GM10847 (cell line): Measurements from ENCODE around the gene TFPI2.

Experiments
- POLR2A ChIP-seq: IDR thresholded peaks from 2 replicates; pipeline ENCODE4 v1.6.1; 2011; ENCODE audit not compliant: insufficient read length; ENCODE audit errors: extremely low read depth

TFPI2 gene

DNA sequence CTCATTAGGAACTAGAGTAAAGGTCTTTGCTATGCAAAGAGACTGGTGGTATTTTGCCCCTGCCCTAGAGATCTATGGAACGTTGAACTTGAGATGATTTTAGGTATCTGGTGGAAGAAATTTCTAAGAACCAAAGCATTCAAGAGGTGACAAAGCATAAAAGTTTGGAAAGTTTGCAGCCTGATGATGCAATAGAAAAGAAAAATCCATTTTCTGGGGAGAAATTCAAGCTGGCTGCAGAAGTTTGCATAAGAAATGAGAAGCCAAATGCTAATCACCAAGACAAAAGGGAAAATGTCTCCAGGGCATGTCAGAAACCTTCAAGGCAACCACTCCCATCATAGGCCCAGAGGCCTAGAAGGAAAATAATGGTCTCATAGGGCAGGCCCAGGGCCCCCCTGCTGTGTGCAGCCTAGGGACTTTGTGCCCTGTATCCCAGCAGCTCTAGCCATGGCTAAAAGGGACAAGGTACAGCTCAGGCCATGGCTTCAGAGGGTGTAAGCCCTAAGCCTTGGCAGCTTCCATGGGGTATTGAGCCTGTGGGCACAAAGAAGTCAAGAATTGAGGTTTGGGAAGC, 16.5 kb downstream of the TFPI2 start:
- TF ChIP-seq POLR2A, result no peak

- TF ChIP-seq POLR2A, result no peak
These were observed 23.7 kb downstream of the TFPI2 start for GRCh38 chr7:93866886-93867285.

DNA sequence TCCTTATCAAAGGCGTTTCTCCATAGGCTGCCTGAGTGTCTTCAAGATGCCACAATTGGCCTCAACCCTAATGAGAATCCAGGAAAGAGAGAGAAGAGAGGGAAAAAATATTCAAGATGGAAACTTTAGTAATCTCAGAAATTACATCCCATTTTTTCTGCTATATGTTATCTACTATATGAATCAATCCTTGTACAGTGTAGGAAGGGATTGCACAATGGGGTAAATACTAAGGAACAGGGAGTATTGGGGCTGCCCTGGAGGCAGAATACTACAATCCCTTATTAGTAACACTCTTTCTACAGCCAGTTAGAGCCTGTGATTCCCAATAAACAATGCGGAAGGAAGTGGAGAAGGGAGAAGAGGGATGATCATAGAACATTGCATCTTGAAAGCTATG, 27.9 kb downstream of the TFPI2 start:
- TF ChIP-seq POLR2A, result no peak

DNA sequence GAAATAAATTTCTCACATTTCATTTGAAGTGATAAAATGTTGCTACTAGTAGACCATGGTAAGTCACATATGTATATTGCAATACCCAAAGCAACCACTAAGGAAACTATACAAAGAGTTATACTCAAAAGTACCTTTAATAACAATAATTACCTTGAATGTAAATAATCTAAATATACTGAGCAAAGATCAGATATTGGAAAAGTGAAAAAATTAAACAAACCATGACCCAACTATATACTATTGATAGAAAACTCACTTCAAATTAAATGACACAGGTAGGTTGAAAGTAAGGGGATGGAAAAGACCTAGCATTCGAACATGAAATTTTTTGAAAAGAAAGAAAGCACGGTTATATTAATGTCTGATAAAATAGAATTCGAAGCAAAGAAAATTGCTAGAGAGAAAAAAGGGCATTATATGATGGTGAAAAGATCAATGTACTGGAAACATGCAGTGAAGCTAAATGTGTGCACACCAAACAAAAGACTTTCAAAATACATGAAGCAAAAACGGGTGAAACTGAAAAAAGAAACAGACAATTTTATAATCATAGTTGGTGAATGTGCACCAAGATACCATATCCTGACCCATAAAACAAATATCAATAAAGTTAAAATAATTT, 29.1 kb downstream of the TFPI2 start:
- TF ChIP-seq POLR2A, result no peak

- TF ChIP-seq POLR2A, result no peak
These were observed 30.3 kb downstream of the TFPI2 start for GRCh38 chr7:93860261-93860660.

DNA sequence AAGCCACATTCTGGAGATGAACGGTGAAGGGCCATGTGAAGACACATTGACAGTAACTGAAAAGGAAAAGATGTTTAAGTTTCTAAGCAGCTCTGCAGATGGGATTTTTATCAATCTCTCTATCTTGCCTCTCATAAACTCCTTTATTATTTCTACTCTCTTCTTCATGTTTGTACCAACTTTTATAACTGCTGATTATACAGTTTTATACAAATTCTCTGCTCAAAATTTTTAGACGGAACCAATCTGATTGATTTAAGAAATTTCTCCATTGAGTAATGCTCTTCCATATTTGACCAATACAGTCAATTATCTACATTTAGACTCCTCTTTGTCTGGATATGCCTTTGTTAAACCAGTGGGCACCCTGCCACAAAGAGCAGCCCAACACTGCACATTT, 31.7 kb downstream of the TFPI2 start:
- TF ChIP-seq POLR2A, result no peak

DNA sequence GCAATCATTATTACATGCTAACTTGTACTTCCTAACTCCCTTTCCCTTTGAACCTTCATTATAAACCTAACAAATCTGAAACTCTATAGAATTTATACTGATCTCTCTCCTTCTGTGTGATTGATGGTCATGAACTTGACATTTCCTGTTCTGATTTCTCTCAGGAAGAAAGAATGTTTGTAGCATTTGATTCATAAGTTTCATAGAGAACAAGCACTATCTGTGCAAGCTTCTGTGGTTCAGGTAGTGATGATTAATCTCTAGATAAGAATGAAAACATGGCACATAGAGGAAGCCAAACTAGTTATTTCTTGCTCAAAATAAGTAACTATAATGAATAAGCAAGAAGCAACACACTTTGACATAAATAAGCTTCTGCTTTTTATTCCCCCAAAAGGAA, 34.2 kb downstream of the TFPI2 start:
- TF ChIP-seq POLR2A, result no peak

DNA sequence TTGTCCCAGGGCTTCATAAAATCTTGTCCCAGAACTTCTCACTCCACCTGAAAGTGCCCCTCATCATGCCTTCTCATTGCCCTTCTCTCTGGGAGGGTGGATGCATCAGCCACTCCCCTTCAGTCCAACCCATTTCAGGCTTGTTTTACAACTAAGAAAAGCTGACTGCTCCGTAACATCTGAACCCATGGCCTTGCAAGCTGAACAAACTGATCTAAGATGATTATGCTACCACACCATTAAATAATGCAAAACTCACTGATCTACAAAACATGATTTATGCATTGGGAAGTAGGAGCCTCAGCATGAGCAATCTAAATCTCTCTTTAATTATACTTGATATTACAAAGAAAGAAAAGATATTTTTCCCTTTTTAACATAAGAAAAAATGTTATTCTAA, 34.8 kb downstream of the TFPI2 start:
- TF ChIP-seq POLR2A, result no peak

DNA sequence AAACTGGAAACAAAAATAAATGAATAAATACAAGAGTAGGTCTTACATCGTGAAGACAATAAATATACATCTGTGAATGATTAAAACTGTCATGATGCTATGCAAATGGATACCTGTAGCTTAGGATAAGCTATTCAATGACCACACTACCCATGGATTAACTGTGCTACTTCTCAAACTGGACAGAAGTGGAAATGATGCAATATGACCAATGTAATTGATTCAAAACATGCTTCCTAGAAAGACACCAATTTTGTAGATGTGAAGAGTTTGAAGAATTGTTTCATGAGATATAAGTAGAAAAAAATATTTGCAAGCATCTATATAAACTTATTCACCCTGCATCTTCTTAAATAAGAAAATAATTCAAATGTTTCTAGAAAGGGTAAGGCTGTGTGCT, 36.1 kb downstream of the TFPI2 start:
- no peak for TF ChIP-seq POLR2A

GRCh38 chr7:93851536-93851935, 39.0 kb downstream of the TFPI2 start:
- TF ChIP-seq POLR2A, result no peak

DNA sequence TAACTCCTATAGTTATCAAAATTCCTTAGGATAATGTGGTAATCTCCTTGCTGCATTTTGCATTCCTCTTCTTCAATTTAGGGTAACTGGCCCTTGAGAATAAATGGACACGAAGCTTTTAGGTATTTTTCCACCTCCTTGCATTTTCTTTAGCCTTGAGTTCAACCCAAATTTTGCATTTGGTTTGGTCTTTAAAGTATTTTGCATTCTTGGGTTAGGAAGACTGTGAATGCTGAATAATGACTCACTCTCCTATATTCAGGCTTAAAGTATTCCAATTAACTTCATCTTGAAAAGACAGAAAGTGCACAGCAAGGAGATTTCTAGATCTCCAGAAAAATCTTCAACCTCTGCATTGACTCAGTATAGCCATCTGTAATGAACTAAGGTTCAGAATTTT, 47.3 kb downstream of the TFPI2 start:
- TF ChIP-seq POLR2A, result no peak

DNA sequence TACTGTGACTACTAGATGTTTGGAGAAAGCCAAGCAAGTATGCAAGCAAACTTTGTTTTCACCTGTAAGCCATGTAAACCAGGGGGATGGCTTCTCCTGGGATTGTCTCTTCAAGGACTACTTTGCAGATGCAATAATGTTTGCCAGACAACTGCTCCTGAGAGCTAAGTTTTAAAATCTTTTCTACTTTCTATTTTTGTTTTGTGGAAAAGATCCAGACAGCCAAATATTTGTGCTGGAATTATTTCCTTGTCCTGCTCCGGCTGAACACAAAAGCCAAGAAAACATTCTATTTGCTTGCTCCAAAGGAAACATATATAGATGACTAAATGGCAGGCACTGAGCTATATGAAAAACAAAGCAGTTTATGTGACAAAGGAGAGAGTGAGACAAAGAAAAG, 51.6 kb downstream of the TFPI2 start:
- TF ChIP-seq POLR2A, result no peak

- no peak for TF ChIP-seq POLR2A
These were observed 53.3 kb downstream of the TFPI2 start for GRCh38 chr7:93837245-93837644.

- no peak for TF ChIP-seq POLR2A
These were observed 54.4 kb downstream of the TFPI2 start for GRCh38 chr7:93836116-93836515.

- TF ChIP-seq POLR2A, result no peak
These were observed 54.9 kb downstream of the TFPI2 start for GRCh38 chr7:93835702-93836101.
